ENCODE measurements around the gene NR3C2. TPM values are rescaled to one million over a fixed set of nuclear protein-coding genes. Genes with fewer than 3 reads are reported as not detected.

NR3C2 gene
- total and polyA plus RNA-seq, 2 of the 4 experiments (the other 2 are of a cell fraction), result 1.1 to 2.3 TPM

DNA sequence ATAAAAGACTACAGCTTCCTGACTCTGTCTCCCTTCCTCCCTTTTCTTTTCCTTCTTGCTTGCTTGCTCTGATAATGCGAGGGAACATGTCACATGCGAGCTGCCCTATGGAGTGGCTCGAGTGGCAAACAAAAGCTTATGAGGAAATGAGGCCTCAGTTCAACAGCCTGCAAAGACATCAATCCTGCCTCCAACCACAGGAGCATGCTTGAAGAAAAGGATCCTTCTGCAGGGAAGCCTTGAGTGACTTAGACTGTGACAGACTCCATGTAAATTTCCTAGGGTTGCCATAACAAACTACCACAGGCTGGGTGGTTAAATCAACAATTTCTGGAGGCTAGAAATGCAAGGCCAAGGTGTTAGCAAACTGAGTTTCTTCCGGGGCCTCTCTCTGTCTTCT, 152.5 kb downstream of the NR3C2 start:
- ATAC-seq (ENCODE audit: low read depth), result no peak
- Histone ChIP-seq H4K8ac (ENCODE audit: low read depth in 2 of 2, low read length in 2 of 2) (no peak overlapping the region), H2BK5ac (ENCODE audit: low read depth, low read length, poor library complexity, severe bottlenecking) (no peak overlapping the region), H2BK20ac (ENCODE audit: low read depth, low read length) (no peak overlapping the region), H2AK5ac (ENCODE audit: low read depth, low read length) (no peak overlapping the region), H3K23ac (ENCODE audit: low read depth, low read length) (no peak overlapping the region), H2BK15ac (ENCODE audit: low read depth, low read length) (no peak overlapping the region), H3K36me3 (ENCODE audit: control insufficient read depth, insufficient read depth, low read length) (no peaks in the 10 kb centered on the region), H3K9me1 (ENCODE audit: insufficient read depth, low read length) (no peaks in the 10 kb centered on the region), H4K91ac (ENCODE audit: insufficient read depth, low read depth, low read length) (no peak overlapping the region), H4K5ac (ENCODE audit: low read depth, low read length) (no peak overlapping the region), H2AK9ac (replicated peaks; ENCODE audit: low read depth, low read length, poor library complexity) (no peak overlapping the region), H3K27me3 (ENCODE audit: control insufficient read depth, insufficient read depth, low read length) (no peaks in the 10 kb centered on the region), H3K4me3 (ENCODE audit: insufficient read depth, low read depth, low read length) (no peak overlapping the region), H3K4ac (ENCODE audit: low read depth, low read length) (no peak overlapping the region), H3K4me2 (ENCODE audit: low read depth, low read length) (no peak overlapping the region), H3K14ac (replicated peaks; ENCODE audit: low read depth, low read length) (no peak overlapping the region), H3K18ac (ENCODE audit: low read depth, low read length) (no peak overlapping the region), H3K27ac (ENCODE audit: insufficient read depth, low read length) (no peak overlapping the region), H3K9me3 (ENCODE audit: control insufficient read depth, insufficient read depth, low read length) (no peaks in the 10 kb centered on the region), H3K4me1 (ENCODE audit: control insufficient read depth, insufficient read depth, low read length) (no peaks in the 10 kb centered on the region), H2BK120ac (ENCODE audit: low read depth, low read length) (no peak overlapping the region), H4K20me1 (ENCODE audit: insufficient read depth, low read length) (no peaks in the 10 kb centered on the region), H3K56ac (ENCODE audit: extremely low read depth, insufficient read depth, low read length) (no peak overlapping the region), H3K79me1 (ENCODE audit: low read depth in 1 of 2, low read length in 2 of 2) (no peaks in the 10 kb centered on the region), H2AFZ (replicated peaks; ENCODE audit: low read length, poor library complexity) (no peak overlapping the region), H3K9ac (ENCODE audit: low read depth, low read length) (no peak overlapping the region)
- TF ChIP-seq, protein P1, sequence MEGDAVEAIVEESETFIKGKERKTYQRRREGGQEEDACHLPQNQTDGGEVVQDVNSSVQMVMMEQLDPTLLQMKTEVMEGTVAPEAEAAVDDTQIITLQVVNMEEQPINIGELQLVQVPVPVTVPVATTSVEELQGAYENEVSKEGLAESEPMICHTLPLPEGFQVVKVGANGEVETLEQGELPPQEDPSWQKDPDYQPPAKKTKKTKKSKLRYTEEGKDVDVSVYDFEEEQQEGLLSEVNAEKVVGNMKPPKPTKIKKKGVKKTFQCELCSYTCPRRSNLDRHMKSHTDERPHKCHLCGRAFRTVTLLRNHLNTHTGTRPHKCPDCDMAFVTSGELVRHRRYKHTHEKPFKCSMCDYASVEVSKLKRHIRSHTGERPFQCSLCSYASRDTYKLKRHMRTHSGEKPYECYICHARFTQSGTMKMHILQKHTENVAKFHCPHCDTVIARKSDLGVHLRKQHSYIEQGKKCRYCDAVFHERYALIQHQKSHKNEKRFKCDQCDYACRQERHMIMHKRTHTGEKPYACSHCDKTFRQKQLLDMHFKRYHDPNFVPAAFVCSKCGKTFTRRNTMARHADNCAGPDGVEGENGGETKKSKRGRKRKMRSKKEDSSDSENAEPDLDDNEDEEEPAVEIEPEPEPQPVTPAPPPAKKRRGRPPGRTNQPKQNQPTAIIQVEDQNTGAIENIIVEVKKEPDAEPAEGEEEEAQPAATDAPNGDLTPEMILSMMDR (conservative IDR thresholded peaks at IDR 0.05; ENCODE audit: low read depth, low read length), result no peak
- TF ChIP-seq MAZ (IDR thresholded peaks at IDR 0.05; ENCODE audit: borderline replicate concordance, low read depth, low read length) (no peak), RCOR1 (IDR thresholded peaks at IDR 0.05; ENCODE audit: insufficient replicate concordance, low read length) (no peak), SMC3 (IDR thresholded peaks at IDR 0.05; ENCODE audit: low read depth, low read length) (no peak), FOS (IDR thresholded peaks at IDR 0.05; ENCODE audit: low read depth, low read length) (no peak), CEBPB (IDR thresholded peaks at IDR 0.05; ENCODE audit: low read depth, low read length) (no peak), MAFK (IDR thresholded peaks at IDR 0.05; ENCODE audit: low read depth, low read length) (no peak), POLR2A (IDR thresholded peaks at IDR 0.05; ENCODE audit: low read depth, low read length) (no peak), RFX5 (IDR thresholded peaks at IDR 0.05; ENCODE audit: low read depth, low read length) (no peak), BHLHE40 (IDR thresholded peaks at IDR 0.05; ENCODE audit: low read depth, low read length) (no peak), NFE2L2 (IDR thresholded peaks at IDR 0.05; ENCODE audit: low read depth, low read length) (no peak), CHD1 (IDR thresholded peaks at IDR 0.05; ENCODE audit: low read depth, low read length) (no peak), MXI1 (IDR thresholded peaks at IDR 0.05; ENCODE audit: borderline replicate concordance, low read depth, low read length) (no peak), RAD21 (IDR thresholded peaks at IDR 0.05; ENCODE audit: low read length) (no peak)
- TF ChIP-seq, protein P2, sequence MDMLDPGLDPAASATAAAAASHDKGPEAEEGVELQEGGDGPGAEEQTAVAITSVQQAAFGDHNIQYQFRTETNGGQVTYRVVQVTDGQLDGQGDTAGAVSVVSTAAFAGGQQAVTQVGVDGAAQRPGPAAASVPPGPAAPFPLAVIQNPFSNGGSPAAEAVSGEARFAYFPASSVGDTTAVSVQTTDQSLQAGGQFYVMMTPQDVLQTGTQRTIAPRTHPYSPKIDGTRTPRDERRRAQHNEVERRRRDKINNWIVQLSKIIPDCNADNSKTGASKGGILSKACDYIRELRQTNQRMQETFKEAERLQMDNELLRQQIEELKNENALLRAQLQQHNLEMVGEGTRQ (IDR thresholded peaks at IDR 0.05; ENCODE audit: low read depth, low read length), result no peak
- TF ChIP-seq, protein P3, sequence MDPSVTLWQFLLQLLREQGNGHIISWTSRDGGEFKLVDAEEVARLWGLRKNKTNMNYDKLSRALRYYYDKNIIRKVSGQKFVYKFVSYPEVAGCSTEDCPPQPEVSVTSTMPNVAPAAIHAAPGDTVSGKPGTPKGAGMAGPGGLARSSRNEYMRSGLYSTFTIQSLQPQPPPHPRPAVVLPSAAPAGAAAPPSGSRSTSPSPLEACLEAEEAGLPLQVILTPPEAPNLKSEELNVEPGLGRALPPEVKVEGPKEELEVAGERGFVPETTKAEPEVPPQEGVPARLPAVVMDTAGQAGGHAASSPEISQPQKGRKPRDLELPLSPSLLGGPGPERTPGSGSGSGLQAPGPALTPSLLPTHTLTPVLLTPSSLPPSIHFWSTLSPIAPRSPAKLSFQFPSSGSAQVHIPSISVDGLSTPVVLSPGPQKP (IDR thresholded peaks at IDR 0.05; ENCODE audit: borderline replicate concordance, low read depth, low read length), result no peak
- CTCF ChIA-PET, result no interaction called here
- intact Hi-C loops (cut with micrococcal nuclease), result no loop called here
- dilution Hi-C loops (cut with HindIII; ENCODE audit: low sequenced_read_pairs, unreplicated experiment), result no loop called here
- in situ Hi-C loops (cut with MboI; ENCODE audit: low sequenced_read_pairs), result no loop called here
- no peak for DNase-seq
- no TSS peak for BruUV-seq (replicated peaks)
- POLR2A ChIA-PET (ENCODE audit: unreplicated experiment), result no interaction called here
- 33% methylated on average over 1 of the region's 4 CpGs; no CpG with 5 or more reads in 1 of the 2 experiments for WGBS, 2 experiments (ENCODE audit: extremely low coverage in 2 of 2, insufficient read length in 1 of 2)

Measured in IMR-90 (cell line).